ENCODE results near the gene RPUSD2.

DNA sequence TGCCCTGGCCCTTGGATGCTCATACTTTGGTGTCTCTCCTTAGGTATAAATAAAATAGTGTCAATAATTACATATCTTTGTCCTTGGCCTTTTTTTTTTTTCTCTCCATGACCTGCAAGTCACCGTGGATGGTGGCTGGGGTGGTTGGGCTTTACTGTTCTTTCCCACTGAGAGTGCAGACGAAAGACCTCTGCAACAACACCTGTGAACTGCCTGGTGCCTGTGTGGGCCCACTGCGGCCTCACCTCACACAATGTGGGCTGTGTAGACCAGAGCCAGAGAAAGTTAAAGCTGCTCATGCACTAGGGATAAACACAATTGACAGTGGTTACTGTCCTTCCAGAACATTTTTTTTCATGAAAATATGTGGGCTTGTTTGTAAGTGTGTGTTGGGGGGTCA lies 43.2 kb upstream of the RPUSD2 start:
- no peak for TF ChIP-seq GATA2 (IDR thresholded peaks at IDR 0.05; ENCODE audit: low read depth, low read length)
- no peak for TF ChIP-seq GATA3 (IDR thresholded peaks at IDR 0.05; ENCODE audit: low read depth, low read length)

All from SH-SY5Y (cell line).